Type B pancreatic cell (in vitro differentiated cells): ENCODE data around the gene CENPA. TPM values are rescaled to one million over a fixed set of nuclear protein-coding genes. Genes with fewer than 3 reads are reported as not detected.
A peak's percentile ranks its signal among the peaks of the same experiment; 100 is the strongest.

ENCODE experiments used
- DNase-seq: peaks from one replicate; pipeline ENCODE4 v3.0.0; 2021; ENCODE audit warnings: mixed read lengths; ENCODE audit not compliant: unreplicated experiment; ENCODE audit errors: extremely low spot score
- H3K27ac Mint-ChIP-seq: 2 replicates; pipeline ENCODE4 v1.8.0; 2021; ENCODE audit warnings: mild to moderate bottlenecking, mixed read lengths
- H3K27me3 Mint-ChIP-seq: 2 replicates; pipeline ENCODE4 v1.8.0; 2021; ENCODE audit warnings: mixed read lengths
- H3K36me3 Mint-ChIP-seq: 2 replicates; pipeline ENCODE4 v1.8.0; 2021; ENCODE audit warnings: mixed read lengths
- H3K4me1 Mint-ChIP-seq: one replicate; pipeline ENCODE4 v1.8.0; 2021; ENCODE audit warnings: mixed read lengths; ENCODE audit not compliant: unreplicated experiment
- H3K4me3 Mint-ChIP-seq: 2 replicates; pipeline ENCODE4 v1.8.0; 2021; ENCODE audit warnings: mild to moderate bottlenecking, mixed read lengths
- H3K9me3 Mint-ChIP-seq: 2 replicates; pipeline ENCODE4 v1.8.0; 2021; ENCODE audit warnings: mixed read lengths
- total RNA-seq: library from RNA; stranded (reverse); gene quantifications from 2 replicates; pipeline ENCODE4 v1.2.1, GENCODE V29; 2021; ENCODE audit warnings: low replicate concordance
- TF ChIP-seq, protein P1 (sequence below): fragments of 200-600 bp; sonication (generic); conservative IDR thresholded peaks from 2 replicates; pipeline ENCODE4 v1.5.0; 2021; ENCODE audit warnings: antibody characterized with exemption, mild to moderate bottlenecking

CENPA gene
- total RNA-seq, 1 donor from 2014 or later: 24.7 TPM

GRCh38 chr2:26778098-26778497 is 7.8 kb upstream of the CENPA start:
- DNase-seq: no peak
- TF ChIP-seq, protein P1, sequence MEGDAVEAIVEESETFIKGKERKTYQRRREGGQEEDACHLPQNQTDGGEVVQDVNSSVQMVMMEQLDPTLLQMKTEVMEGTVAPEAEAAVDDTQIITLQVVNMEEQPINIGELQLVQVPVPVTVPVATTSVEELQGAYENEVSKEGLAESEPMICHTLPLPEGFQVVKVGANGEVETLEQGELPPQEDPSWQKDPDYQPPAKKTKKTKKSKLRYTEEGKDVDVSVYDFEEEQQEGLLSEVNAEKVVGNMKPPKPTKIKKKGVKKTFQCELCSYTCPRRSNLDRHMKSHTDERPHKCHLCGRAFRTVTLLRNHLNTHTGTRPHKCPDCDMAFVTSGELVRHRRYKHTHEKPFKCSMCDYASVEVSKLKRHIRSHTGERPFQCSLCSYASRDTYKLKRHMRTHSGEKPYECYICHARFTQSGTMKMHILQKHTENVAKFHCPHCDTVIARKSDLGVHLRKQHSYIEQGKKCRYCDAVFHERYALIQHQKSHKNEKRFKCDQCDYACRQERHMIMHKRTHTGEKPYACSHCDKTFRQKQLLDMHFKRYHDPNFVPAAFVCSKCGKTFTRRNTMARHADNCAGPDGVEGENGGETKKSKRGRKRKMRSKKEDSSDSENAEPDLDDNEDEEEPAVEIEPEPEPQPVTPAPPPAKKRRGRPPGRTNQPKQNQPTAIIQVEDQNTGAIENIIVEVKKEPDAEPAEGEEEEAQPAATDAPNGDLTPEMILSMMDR: no peak
- Mint-ChIP-seq H3K4me1 (no peaks in the 10 kb centered on the region), H3K4me3 (no peak overlapping the region), H3K27ac (no peak overlapping the region), H3K36me3 (peaks cover 7% of the 10 kb centered on the region), H3K9me3 (no peaks in the 10 kb centered on the region), H3K27me3 (no peaks in the 10 kb centered on the region)

DNA sequence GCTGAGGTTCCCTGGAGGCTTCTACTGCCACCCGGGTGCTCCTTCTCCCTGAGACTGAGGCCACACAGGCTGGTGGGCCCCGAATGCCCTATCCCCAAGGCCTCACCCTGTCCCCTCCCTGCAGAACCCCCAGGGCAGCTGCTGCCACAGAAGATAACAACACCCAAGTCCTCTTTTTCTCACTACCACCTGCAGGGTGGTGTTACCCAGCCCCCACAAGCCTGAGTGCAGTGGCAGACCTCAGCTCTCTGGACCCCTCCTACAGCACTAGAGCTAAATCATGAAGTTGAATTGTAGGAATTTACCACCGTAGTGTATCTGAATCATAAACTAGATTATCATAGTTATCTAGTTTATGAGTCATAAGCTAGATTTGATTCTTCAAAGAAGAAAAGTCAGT is 7.3 kb upstream of the CENPA start:
- no peak for DNase-seq
- Mint-ChIP-seq H3K36me3 (peaks cover 7% of the 10 kb centered on the region), H3K4me3 (no peak overlapping the region), H3K27ac (no peak overlapping the region), H3K4me1 (no peaks in the 10 kb centered on the region), H3K9me3 (no peaks in the 10 kb centered on the region), H3K27me3 (no peaks in the 10 kb centered on the region)
- TF ChIP-seq, protein P1: no peak

DNA sequence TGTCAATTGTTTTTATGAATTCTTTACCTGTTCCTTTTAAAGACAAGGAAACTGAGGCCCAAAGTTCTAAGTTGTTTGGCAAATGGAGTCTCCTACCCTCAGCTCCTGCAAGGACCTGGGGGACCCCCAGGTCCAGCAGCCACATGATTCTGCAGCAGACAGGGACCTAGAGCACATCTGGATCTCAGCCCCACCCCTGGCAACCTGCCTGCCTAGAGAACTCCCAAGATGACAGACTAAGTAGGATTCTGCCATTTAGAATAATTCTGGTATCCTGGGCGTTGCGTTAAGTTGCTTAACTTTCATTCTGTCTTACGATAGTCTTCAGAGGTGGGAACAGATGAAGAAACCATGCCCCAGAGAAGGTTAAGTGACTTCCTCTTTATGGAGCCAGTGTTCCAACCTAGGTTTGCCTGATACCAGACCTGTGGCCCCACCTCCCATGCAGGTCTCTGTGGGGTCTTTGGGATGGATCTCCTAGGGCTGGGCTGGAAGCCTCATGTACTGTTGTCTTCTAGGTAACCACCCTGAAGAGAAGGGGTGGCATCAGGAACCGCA is 5.6 kb upstream of the CENPA start:
- H3K27me3 Mint-ChIP-seq: no peaks in the 10 kb centered on the region
- H3K27ac Mint-ChIP-seq: no peak overlapping the region
- no peak for DNase-seq
- TF ChIP-seq, protein P1: no peak
- H3K9me3 Mint-ChIP-seq: no peaks in the 10 kb centered on the region
- peaks cover 7% of the 10 kb centered on the region for H3K36me3 Mint-ChIP-seq
- H3K4me3 Mint-ChIP-seq: no peak overlapping the region
- H3K4me1 Mint-ChIP-seq: peaks cover 1% of the 10 kb centered on the region

- Mint-ChIP-seq H3K4me3 (no peak overlapping the region), H3K4me1 (peaks cover 12% of the 10 kb centered on the region), H3K9me3 (no peaks in the 10 kb centered on the region), H3K36me3 (peaks cover 8% of the 10 kb centered on the region), H3K27me3 (no peaks in the 10 kb centered on the region), H3K27ac (no peak overlapping the region)
- TF ChIP-seq, protein P1: no peak
- DNase-seq: no peak
Observed at GRCh38 chr2:26782876-26783704, 2.8 kb upstream of the CENPA start.

- no peak for DNase-seq
- Mint-ChIP-seq H3K36me3 (peaks cover 21% of the 10 kb centered on the region), H3K27me3 (no peaks in the 10 kb centered on the region), H3K27ac (peak overlapping the region; percentile 94), H3K4me3 (peak overlapping the region; percentile 91), H3K4me1 (peaks cover 16% of the 10 kb centered on the region), H3K9me3 (peaks cover 6% of the 10 kb centered on the region)
- TF ChIP-seq, protein P1: no peak
Observed at GRCh38 chr2:26784570-26785234, 1.2 kb upstream of the CENPA start.
